ENCODE measurements around the gene KLHL30.

The KLHL30 gene

DNA sequence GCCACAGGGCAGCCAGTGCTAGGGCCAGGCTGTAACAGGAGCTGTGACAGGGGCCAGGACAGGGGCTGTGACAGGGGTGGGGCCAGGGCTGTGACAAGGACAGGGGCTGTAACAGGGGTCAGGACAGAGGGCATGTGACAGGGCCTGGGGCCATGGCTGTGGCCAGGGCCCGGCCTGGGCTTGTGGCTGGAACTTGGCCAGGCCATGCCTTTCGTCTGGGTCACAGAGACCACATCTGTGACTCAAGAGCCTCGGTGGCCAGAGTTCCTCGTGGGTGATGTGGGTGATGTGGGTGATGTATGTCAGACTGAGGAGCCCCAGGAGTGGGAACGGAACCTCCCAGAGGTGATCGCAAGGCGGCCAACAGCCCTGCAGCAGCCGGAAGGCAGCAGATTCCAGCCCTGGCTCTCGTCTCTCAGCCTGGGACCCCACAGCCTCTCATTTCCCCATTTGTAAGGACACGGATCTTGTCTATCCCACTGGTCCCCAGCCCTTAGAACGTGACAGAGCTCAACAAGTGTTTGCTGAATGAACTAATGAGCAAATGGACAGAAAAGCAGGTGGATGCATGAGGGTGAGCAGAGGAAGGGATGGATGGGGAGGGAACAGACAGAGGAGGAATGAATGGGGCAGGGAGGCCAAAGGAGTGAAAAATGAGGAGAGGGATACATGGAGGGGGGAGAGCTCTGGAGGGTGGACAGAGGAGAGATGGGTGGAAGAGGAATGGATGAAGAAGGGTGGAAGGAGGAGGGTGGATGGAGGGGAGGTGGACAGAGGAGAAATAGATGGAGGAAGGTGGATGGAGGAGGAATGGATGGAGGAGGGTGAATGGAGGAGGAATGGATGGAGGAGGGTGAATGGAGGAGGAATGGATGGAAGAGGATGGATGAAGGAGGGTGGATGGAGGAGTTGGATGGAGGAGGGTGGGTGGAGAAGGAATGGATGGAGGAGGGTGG is 21.0 kb upstream of the KLHL30 start:
- DNase-seq (ENCODE audit: low read depth in 4 of 4, low spot score in 1 of 4), result no peak

DNA sequence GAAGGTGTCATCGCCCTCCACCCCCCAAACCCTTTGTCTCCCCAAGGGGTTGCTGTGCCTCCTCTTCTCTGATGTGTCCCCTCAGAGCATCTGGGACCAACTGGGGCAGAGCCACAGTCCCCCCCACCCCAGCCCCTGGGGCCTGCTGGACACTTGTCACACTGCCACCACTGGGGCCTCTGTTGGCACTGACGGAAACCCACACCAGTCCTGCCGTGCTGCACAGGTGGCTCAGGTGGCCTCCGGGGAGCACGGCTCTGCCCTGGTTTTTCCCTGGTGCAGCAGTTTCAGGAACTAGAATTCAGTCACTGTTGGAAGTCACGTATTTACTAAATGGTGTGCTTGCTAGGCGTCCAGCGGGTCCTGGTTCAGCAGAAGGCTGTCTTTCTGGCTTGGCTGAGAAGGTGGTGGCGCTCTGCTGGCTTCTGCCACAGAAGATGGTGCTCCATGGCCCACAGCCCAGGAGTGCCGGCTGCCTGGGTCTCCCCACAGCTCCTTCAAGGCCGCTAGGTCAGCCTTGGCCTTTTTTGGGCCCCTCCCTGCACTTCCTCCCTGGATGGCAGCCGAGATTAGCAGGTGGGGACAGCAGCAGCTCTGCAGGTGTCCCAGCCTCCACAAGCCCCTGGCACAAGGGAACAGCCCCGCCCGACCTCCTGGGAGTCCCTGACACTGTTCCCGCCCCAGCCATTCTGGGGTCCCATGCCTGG is 18.6 kb upstream of the KLHL30 start:
- no peak for DNase-seq (ENCODE audit: low read depth in 4 of 4, low spot score in 1 of 4)

DNA sequence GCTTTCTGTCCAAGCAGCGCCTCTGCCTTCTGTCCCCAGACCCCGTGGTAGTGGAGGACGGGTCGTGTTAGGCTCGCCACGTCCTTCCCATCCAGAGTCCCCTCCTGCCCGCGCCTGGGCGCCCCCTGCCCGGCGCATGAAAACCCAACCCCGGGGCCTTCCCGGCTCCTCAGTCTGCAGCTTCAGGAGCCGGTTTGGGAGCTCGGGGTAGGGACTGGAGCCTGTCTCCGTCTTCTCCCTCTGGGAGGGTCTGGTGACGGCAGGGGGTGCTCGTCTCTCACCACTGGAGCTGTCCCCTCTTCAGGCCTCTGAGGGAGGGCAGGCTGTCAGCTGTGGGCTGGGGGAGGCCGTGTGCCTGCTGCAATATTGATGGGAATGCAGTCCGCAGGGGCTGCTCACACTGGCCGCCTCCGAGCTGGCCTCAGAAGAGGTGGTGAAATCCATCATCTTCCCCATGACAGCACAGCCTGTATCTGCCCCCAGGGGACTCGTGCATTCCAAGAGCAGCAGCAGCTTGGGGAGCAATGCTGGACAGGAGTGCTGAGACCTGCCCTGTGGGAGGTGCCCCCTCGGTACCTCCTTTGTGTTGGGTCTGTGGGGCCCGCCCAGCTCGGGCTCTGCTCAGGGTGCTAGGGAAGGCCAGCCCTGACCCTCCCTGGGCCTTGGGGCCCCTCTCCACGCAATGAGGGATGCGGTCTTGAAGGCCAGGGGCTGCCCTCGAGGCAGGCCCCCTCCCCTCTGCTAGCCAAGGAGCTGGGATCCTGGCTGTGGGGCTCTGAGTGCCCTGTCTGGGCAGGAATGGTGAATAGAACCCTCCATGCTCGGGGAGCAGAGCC is 17.8 kb upstream of the KLHL30 start:
- no peak for DNase-seq (ENCODE audit: low read depth in 4 of 4, low spot score in 1 of 4)

- no peak for DNase-seq (ENCODE audit: low read depth in 4 of 4, low spot score in 1 of 4)
Measured at GRCh38 chr2:238121511-238122286, 16.8 kb upstream of the KLHL30 start.

DNA sequence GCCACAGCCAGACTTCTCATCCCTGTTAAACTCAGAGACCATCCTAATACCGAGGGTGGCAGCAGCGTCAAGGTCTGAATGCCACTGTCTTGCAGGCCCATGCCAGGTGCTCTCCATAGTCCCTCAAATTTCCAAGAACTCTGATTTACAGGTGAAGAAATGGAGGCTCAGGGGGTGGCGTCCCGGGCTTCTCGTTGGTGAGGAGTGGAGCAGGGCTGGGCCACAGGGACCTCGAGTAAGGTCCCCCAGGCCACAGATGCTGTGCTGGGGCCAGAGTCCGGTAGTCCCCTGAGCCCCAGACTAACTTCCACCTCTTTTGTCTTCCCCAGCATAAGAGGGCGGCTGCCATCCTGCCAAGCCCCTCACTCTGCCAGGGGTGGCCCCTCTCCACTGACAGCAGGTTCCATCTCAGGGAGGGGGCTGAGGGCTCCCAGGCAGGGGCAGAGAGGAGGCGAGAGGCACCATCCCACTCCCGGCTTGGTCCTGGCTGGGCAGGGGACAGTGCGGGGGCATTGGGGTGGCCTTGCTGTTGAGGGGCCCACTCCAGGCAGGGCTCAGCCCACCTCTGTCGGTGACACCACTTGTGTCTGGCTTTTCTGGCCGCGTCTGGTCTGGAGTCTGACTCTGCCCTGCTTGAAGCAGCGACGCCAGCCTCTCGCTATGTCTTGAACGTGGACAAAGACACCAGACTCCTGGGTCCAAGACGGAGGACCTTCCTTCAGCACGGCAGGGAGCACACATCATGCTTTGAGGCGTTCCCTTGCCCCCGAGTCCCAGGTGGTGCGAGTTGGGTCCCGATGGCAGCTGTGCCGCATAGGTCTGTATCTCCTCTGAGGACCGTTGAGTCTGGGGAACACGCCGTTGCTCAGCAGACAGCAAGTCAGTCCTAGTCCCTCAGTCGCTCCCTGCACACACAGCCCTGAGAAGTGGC is 15.9 kb upstream of the KLHL30 start:
- DNase-seq (ENCODE audit: low read depth in 4 of 4, low spot score in 1 of 4), result no peak

DNA sequence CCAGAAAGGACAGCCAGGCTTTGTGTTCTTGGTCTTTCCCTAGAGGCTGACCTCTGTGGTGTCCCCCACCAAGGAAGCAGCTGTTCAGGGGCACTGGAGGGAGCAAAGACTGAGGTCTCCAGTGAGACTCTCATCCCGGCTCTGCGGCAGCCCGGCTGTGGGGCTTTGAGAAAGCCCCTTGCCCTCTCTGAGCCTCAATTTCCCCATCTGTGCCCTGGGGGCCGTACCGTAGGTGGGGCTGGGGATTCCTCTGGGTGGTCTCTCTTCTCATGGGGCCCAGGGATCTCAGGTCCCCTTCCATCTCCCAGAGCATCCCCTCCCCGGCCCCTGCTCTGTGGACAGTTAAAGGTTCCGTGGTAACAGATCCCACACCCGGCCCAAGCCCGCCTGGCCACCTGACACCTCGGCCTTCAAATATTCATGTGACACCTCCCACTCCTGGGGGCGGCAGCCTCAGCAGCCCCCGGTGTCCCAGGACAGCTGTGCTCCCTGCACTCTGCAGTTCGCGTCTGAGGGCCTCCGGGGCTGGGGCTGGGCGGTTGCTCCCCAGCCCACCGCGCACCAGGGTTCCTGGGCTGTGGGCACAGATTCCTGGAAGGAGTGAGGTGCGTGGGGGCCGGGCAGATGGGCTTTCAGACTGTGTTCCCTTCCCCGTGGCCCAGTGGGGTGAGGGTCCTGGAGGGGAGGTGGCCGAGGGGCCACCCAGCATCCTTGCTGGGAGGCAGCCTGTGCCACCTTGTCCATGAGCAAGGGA is 15.1 kb upstream of the KLHL30 start:
- no peak for DNase-seq (ENCODE audit: low read depth in 4 of 4, low spot score in 1 of 4)

- no peak for DNase-seq (ENCODE audit: low read depth in 4 of 4, low spot score in 1 of 4)
Measured at GRCh38 chr2:238123991-238124470, 14.4 kb upstream of the KLHL30 start.

- no peak for DNase-seq (ENCODE audit: low read depth in 4 of 4, low spot score in 1 of 4)
Measured at GRCh38 chr2:238124488-238125126, 13.9 kb upstream of the KLHL30 start.

DNA sequence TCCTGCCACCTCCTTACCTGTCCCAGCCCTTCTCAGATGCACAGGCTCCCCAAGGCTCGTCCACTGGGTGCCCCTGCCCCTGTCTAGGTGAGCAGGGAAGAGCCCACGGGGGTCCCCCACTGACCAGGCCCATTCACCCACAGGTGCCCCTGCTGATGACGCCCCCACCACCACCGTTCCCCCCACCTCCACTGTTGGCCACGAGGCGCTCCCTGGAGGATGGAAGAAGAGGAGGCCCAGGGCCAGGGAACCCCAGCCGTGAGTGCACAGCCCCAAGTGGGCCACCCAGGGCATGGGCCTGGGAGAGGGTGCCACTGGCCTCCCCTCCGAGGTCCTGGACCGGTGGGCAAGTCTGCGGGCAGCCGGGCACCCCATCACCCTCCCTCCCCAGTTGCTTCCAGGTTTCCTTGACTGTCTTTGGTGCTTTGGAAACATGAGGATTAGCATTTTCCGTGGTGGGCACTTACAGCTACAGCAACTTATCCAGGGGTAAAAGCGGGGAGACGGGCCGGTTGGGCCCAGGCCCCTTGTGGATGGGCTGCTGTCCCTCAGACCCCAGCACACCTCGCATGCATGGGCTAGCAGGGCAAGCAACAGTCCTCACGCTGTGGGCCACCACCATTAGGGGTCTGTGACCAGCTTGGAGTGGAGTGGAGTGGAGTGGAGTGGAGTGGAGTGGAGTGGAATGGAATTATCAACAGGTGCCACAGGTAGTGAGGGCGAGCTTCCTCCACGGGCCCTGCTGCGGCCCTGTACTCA is 13.2 kb upstream of the KLHL30 start:
- DNase-seq (ENCODE audit: low read depth in 4 of 4, low spot score in 1 of 4), result no peak

DNA sequence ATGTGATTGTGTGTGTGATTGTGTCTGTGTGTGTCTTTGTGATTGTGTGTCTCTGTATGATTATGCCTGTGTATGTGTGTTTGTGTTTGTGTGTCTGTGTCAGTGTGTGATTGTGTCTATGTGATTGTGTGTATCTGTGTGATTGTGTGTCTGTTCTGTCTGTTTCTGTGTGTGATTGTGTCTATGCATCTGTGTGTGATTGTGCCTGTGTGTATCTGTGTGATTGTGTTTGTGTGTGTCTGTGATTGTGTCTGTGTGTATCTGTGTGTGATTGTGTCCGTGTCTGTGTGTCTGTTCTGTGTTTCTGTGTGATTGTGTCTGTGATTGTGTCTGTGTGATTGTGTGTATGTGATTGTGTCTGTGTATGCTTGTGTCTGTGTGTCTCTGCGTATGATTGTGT is 12.1 kb upstream of the KLHL30 start:
- no peak for DNase-seq (ENCODE audit: low read depth in 4 of 4, low spot score in 1 of 4)

GRCh38 chr2:238126775-238127164 is 11.7 kb upstream of the KLHL30 start:
- no peak for DNase-seq (ENCODE audit: low read depth in 4 of 4, low spot score in 1 of 4)

DNA sequence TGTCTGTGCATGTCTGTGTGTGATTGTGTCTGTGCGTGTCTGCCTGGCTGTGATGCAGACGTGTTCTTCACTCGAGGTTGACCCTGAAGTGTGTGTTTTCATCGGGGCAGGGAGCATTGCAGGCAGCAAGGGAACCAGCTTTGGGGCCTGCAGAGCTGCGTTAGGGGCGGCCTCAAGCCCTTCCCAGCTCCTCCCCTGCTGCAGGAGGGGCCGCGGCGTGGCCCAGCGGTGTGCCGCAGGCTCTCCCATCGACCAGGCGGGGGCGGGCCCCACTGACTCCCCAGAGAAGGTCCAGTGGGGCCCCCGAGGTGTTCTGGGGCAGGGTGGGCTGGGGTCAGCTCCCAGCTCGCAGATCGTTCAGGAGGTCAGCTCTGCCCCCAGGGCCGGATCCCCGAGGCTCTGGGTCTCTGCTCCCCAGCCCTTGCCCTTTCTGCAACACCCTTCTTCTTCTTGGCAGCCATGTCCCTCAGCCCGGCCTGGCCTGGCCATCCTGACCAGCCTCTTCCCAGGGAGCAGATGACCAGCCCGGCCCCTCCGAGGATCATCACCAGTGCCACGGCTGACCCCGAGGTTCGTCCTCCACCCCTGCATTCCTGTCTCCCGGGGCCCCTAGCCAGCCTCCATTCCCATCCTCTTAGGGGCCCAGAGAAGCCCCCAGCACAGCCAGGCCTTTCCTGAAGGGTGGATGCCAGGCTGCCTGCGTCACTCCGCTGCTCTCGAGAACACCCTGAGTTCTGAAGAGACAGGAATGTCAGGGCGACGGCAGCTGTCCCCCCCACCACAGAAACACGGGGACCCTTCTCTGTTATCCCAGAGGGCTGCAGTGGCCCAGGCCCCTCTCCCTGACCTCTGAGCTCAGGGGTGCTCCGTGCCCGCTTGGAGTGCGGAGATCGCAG is 11.1 kb upstream of the KLHL30 start:
- no peak for DNase-seq (ENCODE audit: low read depth in 4 of 4, low spot score in 1 of 4)

DNA sequence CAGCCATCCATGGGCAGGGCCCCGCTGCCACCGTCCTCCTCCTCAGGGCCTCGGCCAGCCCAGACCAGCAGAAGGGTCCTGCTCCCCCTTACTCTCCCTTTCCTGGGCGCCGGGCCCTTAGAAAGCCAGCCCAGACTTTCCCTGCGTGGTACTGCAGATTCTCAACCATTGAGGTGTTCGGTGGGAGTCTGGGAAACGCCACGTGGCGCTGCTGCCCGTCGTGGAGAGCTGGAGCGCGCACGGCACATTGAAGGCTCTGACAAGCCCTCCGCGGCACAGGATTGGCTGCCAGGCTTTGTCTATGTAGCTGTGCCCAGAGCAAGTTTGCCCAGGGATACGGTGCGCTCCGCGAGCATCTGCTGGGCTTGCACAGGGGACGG is 10.4 kb upstream of the KLHL30 start:
- no peak for DNase-seq (ENCODE audit: low read depth in 4 of 4, low spot score in 1 of 4)

GRCh38 chr2:238128534-238129001 is 9.9 kb upstream of the KLHL30 start:
- DNase-seq (ENCODE audit: low read depth in 4 of 4, low spot score in 1 of 4), result no peak

DNA sequence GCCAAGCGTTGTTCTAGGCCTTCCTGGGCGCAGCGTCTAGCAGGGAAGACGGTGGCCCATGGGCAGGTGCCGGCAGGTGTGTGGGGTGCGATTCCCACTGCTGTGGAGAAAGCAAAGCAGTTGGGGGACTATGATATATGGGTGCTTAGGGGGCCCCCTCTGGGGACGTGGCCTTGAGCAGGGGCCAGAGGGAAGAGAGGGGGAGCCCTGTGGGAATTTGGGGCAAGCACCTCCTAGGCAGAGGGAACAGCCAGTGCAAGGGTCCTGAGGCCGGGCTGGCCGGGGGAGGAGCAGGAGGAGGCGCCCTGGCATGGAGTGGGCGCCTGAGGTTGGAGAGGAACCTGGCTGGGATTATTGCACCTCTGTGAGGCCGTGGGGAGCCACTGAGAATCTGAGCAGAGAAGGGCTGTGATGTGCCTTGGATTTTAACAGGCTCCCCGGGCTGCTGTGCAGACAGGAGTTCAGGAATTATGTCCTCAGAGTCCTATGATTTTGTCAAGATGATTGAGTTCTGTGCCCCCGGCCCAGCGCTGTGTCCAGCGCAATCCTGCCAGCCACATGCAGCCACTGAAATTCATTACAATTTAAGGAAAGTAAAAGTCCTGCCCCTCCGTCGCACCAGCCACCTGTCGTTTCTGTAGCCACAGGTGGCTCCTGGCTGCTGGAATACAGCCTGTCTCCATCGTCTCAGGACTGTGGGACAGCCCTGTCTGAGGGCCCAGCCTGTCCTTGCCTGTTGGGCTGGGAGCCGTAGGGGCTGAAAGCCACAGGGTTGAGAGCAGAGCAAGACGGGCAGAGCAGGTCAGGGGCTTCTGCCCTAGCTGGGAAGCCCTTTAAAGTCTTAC is 9.1 kb upstream of the KLHL30 start:
- DNase-seq (ENCODE audit: low read depth in 4 of 4, low spot score in 1 of 4), result no peak

All from stimulated activated CD4-positive, alpha-beta T cell treated with anti-CD3 and anti-CD28 coated beads, Interleukin-1b, Interleukin-23, amount 100 ng/mL, for 24 hours (primary cell).